ENCODE results near the gene EPB41L1. TPM values are rescaled to one million over a fixed set of nuclear protein-coding genes. Genes with fewer than 3 reads are reported as not detected.

Gene EPB41L1
- total RNA-seq, 1 donor from 2014 or later: 54.8 TPM

- H3K36me3 ChIP-seq: no peaks in the 10 kb centered on the region
- H3K9me3 ChIP-seq: no peaks in the 10 kb centered on the region
- intact Hi-C loops (cut with DNase I): no loop called here
- no peak for TF ChIP-seq CTCF (IDR thresholded peaks at IDR 0.05)
- no peak for TF ChIP-seq POLR2A (IDR thresholded peaks at IDR 0.05)
- no peak for TF ChIP-seq POLR2AphosphoS5 (IDR thresholded peaks at IDR 0.05; ENCODE audit: insufficient read depth in 1 of 2, low read depth in 1 of 2)
- peaks cover 28% of the 10 kb centered on the region for H3K4me1 ChIP-seq
- no peaks in the 10 kb centered on the region for H3K27me3 ChIP-seq
- H3K4me3 ChIP-seq: no peak overlapping the region
- H3K27ac ChIP-seq: no peak overlapping the region
- DNase-seq (ENCODE audit: extremely low spot score in 2 of 2): no peak
Measured at GRCh38 chr20:36159833-36160232, 5.3 kb downstream of the EPB41L1 start.

GRCh38 chr20:36162272-36162966 is 7.9 kb downstream of the EPB41L1 start:
- H3K27ac ChIP-seq: no peak overlapping the region
- DNase-seq (ENCODE audit: extremely low spot score in 2 of 2): no peak
- intact Hi-C loops (cut with DNase I): no loop called here
- H3K27me3 ChIP-seq: no peaks in the 10 kb centered on the region
- no peak overlapping the region for H3K4me3 ChIP-seq
- no peaks in the 10 kb centered on the region for H3K36me3 ChIP-seq
- no peak for TF ChIP-seq POLR2A (IDR thresholded peaks at IDR 0.05)
- TF ChIP-seq CTCF (IDR thresholded peaks at IDR 0.05): no peak
- TF ChIP-seq POLR2AphosphoS5 (IDR thresholded peaks at IDR 0.05; ENCODE audit: insufficient read depth in 1 of 2, low read depth in 1 of 2): no peak
- H3K4me1 ChIP-seq: peaks cover 6% of the 10 kb centered on the region
- H3K9me3 ChIP-seq: no peaks in the 10 kb centered on the region

GRCh38 chr20:36167902-36168503 is 13.5 kb downstream of the EPB41L1 start:
- H3K4me1 ChIP-seq: no peaks in the 10 kb centered on the region
- no peaks in the 10 kb centered on the region for H3K36me3 ChIP-seq
- H3K27ac ChIP-seq: no peak overlapping the region
- no peak overlapping the region for H3K4me3 ChIP-seq
- TF ChIP-seq POLR2AphosphoS5 (IDR thresholded peaks at IDR 0.05; ENCODE audit: insufficient read depth in 1 of 2, low read depth in 1 of 2) (no peak), POLR2A (IDR thresholded peaks at IDR 0.05) (no peak), CTCF (IDR thresholded peaks at IDR 0.05) (no peak)
- H3K9me3 ChIP-seq: no peaks in the 10 kb centered on the region
- intact Hi-C loops (cut with DNase I): no loop called here
- H3K27me3 ChIP-seq: no peaks in the 10 kb centered on the region
- no peak for DNase-seq (ENCODE audit: extremely low spot score in 2 of 2)

GRCh38 chr20:36170542-36171215 is 16.1 kb downstream of the EPB41L1 start:
- Histone ChIP-seq H3K36me3 (peaks cover 0 to 7% of the 10 kb centered on the region in 2 donors), H3K4me1 (no peaks in the 10 kb centered on the region), H3K4me3 (no peak overlapping the region), H3K9me3 (no peaks in the 10 kb centered on the region), H3K27ac (no peak overlapping the region), H3K27me3 (no peaks in the 10 kb centered on the region)
- TF ChIP-seq POLR2A (IDR thresholded peaks at IDR 0.05): no peak
- TF ChIP-seq CTCF (IDR thresholded peaks at IDR 0.05): no peak
- TF ChIP-seq POLR2AphosphoS5 (IDR thresholded peaks at IDR 0.05; ENCODE audit: insufficient read depth in 1 of 2, low read depth in 1 of 2): no peak
- DNase-seq (ENCODE audit: extremely low spot score in 2 of 2): no peak
- intact Hi-C loops (cut with DNase I): no loop called here

All from vagina (tissue), 2 donors.